OCI-LY3 (cell line): ENCODE results near the gene C10orf90.

ENCODE experiments used
- CTCF ChIP-seq: fragments of 200-600, 300-600 bp; sonication (generic); IDR thresholded peaks from 2 replicates; pipeline ENCODE4 v1.5.1; 2014; ENCODE audit warnings: antibody characterized with exemption, low read length, low read depth
- EZH2phosphoT487 ChIP-seq: fragments of 200-600 bp; shearing (Covaris generic); IDR thresholded peaks from 2 replicates; pipeline ENCODE4 v1.6.1; 2018; ENCODE audit warnings: antibody characterized with exemption, mixed run types, low read depth

- TF ChIP-seq CTCF (no peak), EZH2phosphoT487 (no peak)
Observed at GRCh38 chr10:126564326-126564888, 106.1 kb downstream of the C10orf90 start.
